GM23338 (cell line): ENCODE results near the gene ATP4A. TPM values are rescaled to one million over a fixed set of nuclear protein-coding genes. Genes with fewer than 3 reads are reported as not detected.

ENCODE experiments used
- ATAC-seq: fragments of 200-7000 bp; cut with Tn5 transposase; 3 replicates; pipeline ENCODE4 v1.9.1; 2020
- DNase-seq: peaks from one replicate; pipeline ENCODE4 v3.0.0-alpha.2; 2015; ENCODE audit warnings: low spot score
- H2AFZ ChIP-seq: fragments of 200-600 bp; sonication (generic); 2 replicates; pipeline ENCODE4 v1.8.0; 2016; ENCODE audit warnings: antibody characterized with exemption, mild to moderate bottlenecking, moderate library complexity
- H3F3A ChIP-seq: fragments of 200-600 bp; sonication (generic); replicated peaks from 2 replicates; pipeline ENCODE4 v1.8.0; 2017; ENCODE audit warnings: antibody characterized with exemption, mixed run types, low read depth
- H3K27ac ChIP-seq: fragments of 200-600 bp; sonication (generic); 2 replicates; pipeline ENCODE4 v1.6.1; 2016; ENCODE audit warnings: low read depth
- H3K27me3 ChIP-seq: fragments of 200-600 bp; sonication (generic); 2 replicates; pipeline ENCODE4 v1.8.0; 2016; ENCODE audit warnings: mild to moderate bottlenecking, mixed run types, moderate library complexity; ENCODE audit not compliant: insufficient read depth
- H3K36me3 ChIP-seq: fragments of 200-600 bp; sonication (generic); 2 replicates; pipeline ENCODE4 v1.8.0; 2016; ENCODE audit warnings: mild to moderate bottlenecking; ENCODE audit not compliant: insufficient read depth
- H3K4me1 ChIP-seq: fragments of 200-600 bp; sonication (generic); 2 replicates; pipeline ENCODE4 v1.8.0; 2016; ENCODE audit warnings: mild to moderate bottlenecking, moderate library complexity; ENCODE audit not compliant: insufficient read depth
- H3K4me2 ChIP-seq: fragments of 200-600 bp; sonication (generic); 2 replicates; pipeline ENCODE4 v1.7.1; 2017; ENCODE audit warnings: mixed run types
- H3K4me3 ChIP-seq: fragments of 200-600 bp; sonication (generic); 2 replicates; pipeline ENCODE4 v1.6.1; 2016; ENCODE audit warnings: mixed run types
- H3K79me2 ChIP-seq: fragments of 200-600 bp; sonication (generic); replicated peaks from 2 replicates; pipeline ENCODE4 v1.8.0; 2017; ENCODE audit warnings: mild to moderate bottlenecking; ENCODE audit not compliant: insufficient read depth
- H3K9me2 ChIP-seq: fragments of 200-600 bp; sonication (generic); 2 replicates; pipeline ENCODE4 v1.8.0; 2017; ENCODE audit not compliant: insufficient read depth
- H4K20me1 ChIP-seq: fragments of 200-600 bp; sonication (generic); replicated peaks from 2 replicates; pipeline ENCODE4 v1.8.0; 2017; ENCODE audit warnings: mild to moderate bottlenecking; ENCODE audit not compliant: insufficient read depth
- H3K27ac Mint-ChIP-seq: 2 replicates; pipeline ENCODE4 v1.8.0; 2020; ENCODE audit warnings: inconsistent platforms, mild to moderate bottlenecking, moderate library complexity, mixed read lengths
- H3K27me3 Mint-ChIP-seq: 3 replicates; pipeline ENCODE4 v1.8.0; 2022; ENCODE audit warnings: low read depth, mild to moderate bottlenecking, moderate library complexity, mixed read lengths, inconsistent platforms; ENCODE audit not compliant: insufficient read depth, poor library complexity
- H3K36me3 Mint-ChIP-seq: 3 replicates; pipeline ENCODE4 v1.8.0; 2021; ENCODE audit warnings: low read depth, mild to moderate bottlenecking, inconsistent platforms, moderate library complexity, mixed read lengths
- H3K4me1 Mint-ChIP-seq: 3 replicates; pipeline ENCODE4 v1.8.0; 2020; ENCODE audit warnings: mild to moderate bottlenecking, inconsistent platforms, mixed read lengths
- H3K4me3 Mint-ChIP-seq: 3 replicates; pipeline ENCODE4 v1.8.0; 2021; ENCODE audit warnings: moderate library complexity, mild to moderate bottlenecking, inconsistent platforms, mixed read lengths
- H3K9me3 Mint-ChIP-seq: 3 replicates; pipeline ENCODE4 v1.8.0; 2020; ENCODE audit warnings: moderate library complexity, mild to moderate bottlenecking, inconsistent platforms, mixed read lengths
- CREB1 ChIP-seq: fragments of 250-450 bp; sonication (Bioruptor Pico); IDR thresholded peaks from 2 replicates; pipeline ENCODE4 v1.5.0; 2020; ENCODE audit warnings: low read depth, mild to moderate bottlenecking, moderate library complexity
- CTCF ChIP-seq, 2 experiments: fragments of 200-600 bp in 1 of 2; sonication (generic) in 1 of 2; conservative IDR thresholded peaks; 2 replicates each; pipeline versions ENCODE4 v1.5.1 to v1.6.1; 2016 to 2017; ENCODE audit warnings: antibody characterized with exemption in 2 of 2, low read depth in 2 of 2, mild to moderate bottlenecking in 2 of 2, moderate library complexity in 1 of 2
- ETS1 ChIP-seq: IDR thresholded peaks from 2 replicates; pipeline ENCODE4 v1.6.1; 2016; ENCODE audit warnings: antibody characterized with exemption
- EZH2phosphoT487 ChIP-seq: fragments of 200-600 bp; sonication (generic); IDR thresholded peaks from one replicate; pipeline ENCODE4 v1.8.1; 2018; ENCODE audit warnings: antibody characterized with exemption; ENCODE audit not compliant: unreplicated experiment
- NANOG ChIP-seq: IDR thresholded peaks from 2 replicates; pipeline ENCODE4 v1.6.1; 2016; ENCODE audit warnings: antibody characterized with exemption, borderline replicate concordance
- REST ChIP-seq: IDR thresholded peaks from one replicate; pipeline ENCODE4 v1.6.1; 2018; ENCODE audit warnings: antibody characterized with exemption; ENCODE audit not compliant: unreplicated experiment
- STAT1 ChIP-seq: IDR thresholded peaks from one replicate; pipeline ENCODE4 v1.6.1; 2016; ENCODE audit warnings: antibody characterized with exemption; ENCODE audit not compliant: unreplicated experiment
- ZNF114 ChIP-seq: fragments of 250-450 bp; sonication (Bioruptor Pico); IDR thresholded peaks from 2 replicates; pipeline ENCODE4 v1.5.0; 2020; ENCODE audit warnings: mild to moderate bottlenecking, moderate library complexity
- ZNF331 ChIP-seq: fragments of 250-450 bp; sonication (Bioruptor Pico); IDR thresholded peaks from 2 replicates; pipeline ENCODE4 v1.5.0; 2020; ENCODE audit warnings: low read depth, mild to moderate bottlenecking, moderate library complexity
- polyA plus RNA-seq: library from polyadenylated mRNA; unstranded; fragments of >200 nt; fragmentation: Nextera tagmentation; extraction: Ambion mirVana; gene quantifications from 2 replicates; pipeline ENCODE4 v1.2.1, GENCODE V29; 2016
- total RNA-seq: library from RNA; depleted of rRNA; stranded (reverse); fragments of >200 nt; shearing (Covaris generic); gene quantifications from 2 replicates; pipeline ENCODE4 v1.2.3, GENCODE V29; 2014

Gene ATP4A
- total and polyA plus RNA-seq, 2 experiments from 2014 or later: 0.61 to 0.63 TPM

GRCh38 chr19:35513628-35514281 lies 49.7 kb downstream of the ATP4A start, which contains the start of gene DMKN:
Gene DMKN, minus strand, starts transcription at chr19:35513649. Its CDS starts 174 bp downstream, at chr19:35513475.
- H2AFZ ChIP-seq: peak within 1 kb of the TSS; percentile 99
- no peak within 1 kb of the TSS for H3K27ac ChIP-seq
- DNase-seq (peak; percentile 61), ATAC-seq (peak; percentile 12)
- Mint-ChIP-seq H3K9me3 (no peaks in the 10 kb centered on the region; the same call in 1 of the 3 replicates), H3K4me3 (peak within 1 kb of the TSS; percentile 44), H3K27ac (no peak within 1 kb of the TSS), H3K36me3 (peaks cover 6% of the 10 kb centered on the region; the same call in 2 of the 3 replicates), H3K27me3 (peaks cover 12% of the 10 kb centered on the region), H3K4me1 (peaks cover 20% of the 10 kb centered on the region)
- no peaks in the 10 kb centered on the region for H3F3A ChIP-seq
- peaks cover 10% of the 10 kb centered on the region for H3K79me2 ChIP-seq
- H3K27me3 ChIP-seq: peaks cover 2% of the 10 kb centered on the region; the same call in 1 of the 2 replicates
- H4K20me1 ChIP-seq: no peaks in the 10 kb centered on the region
- no peaks in the 10 kb centered on the region for H3K36me3 ChIP-seq
- H3K4me1 ChIP-seq: peaks cover 19% of the 10 kb centered on the region
- peak within 1 kb of the TSS; percentile 63 for H3K4me3 ChIP-seq
- TF ChIP-seq CTCF (conservative IDR thresholded peaks at IDR 0.05; ENCODE audit: low read depth in 2 of 2): peak; percentile 30 to 36; a peak in 3 of 4 replicates
- TF ChIP-seq EZH2phosphoT487: no peak
- H3K4me2 ChIP-seq: peak within 1 kb of the TSS; percentile 90
- H3K9me2 ChIP-seq: no peaks in the 10 kb centered on the region

- H3K9me3 Mint-ChIP-seq: no peaks in the 10 kb centered on the region; the same call in 1 of the 3 replicates
- H3F3A ChIP-seq: no peaks in the 10 kb centered on the region
- no peaks in the 10 kb centered on the region for H3K9me2 ChIP-seq
- no peak overlapping the region for H3K27ac ChIP-seq
- H3K4me1 Mint-ChIP-seq: peaks cover 26% of the 10 kb centered on the region
- peak overlapping the region; percentile 44; the same call in 2 of the 3 replicates for H3K4me3 Mint-ChIP-seq
- H4K20me1 ChIP-seq: peaks cover 5% of the 10 kb centered on the region; the same call in 1 of the 2 replicates
- H3K27me3 Mint-ChIP-seq: peaks cover 12% of the 10 kb centered on the region
- H3K36me3 Mint-ChIP-seq: peaks cover 13% of the 10 kb centered on the region
- no peak for ATAC-seq
- 0 out of 2 replicates have a peak, but pooled peaks cover 2% of the 10 kb centered on the region for H3K36me3 ChIP-seq
- H3K27ac Mint-ChIP-seq: no peak overlapping the region
- DNase-seq: no peak
- H2AFZ ChIP-seq: peak overlapping the region; percentile 99
- peak overlapping the region; percentile 90 for H3K4me2 ChIP-seq
- peak overlapping the region; percentile 63 for H3K4me3 ChIP-seq
- peaks cover 2% of the 10 kb centered on the region; the same call in 1 of the 2 replicates for H3K27me3 ChIP-seq
- H3K79me2 ChIP-seq: peaks cover 17% of the 10 kb centered on the region
- H3K4me1 ChIP-seq: peaks cover 26% of the 10 kb centered on the region
- TF ChIP-seq NANOG (no peak), ZNF331 (CRISPR knock-in tag) (no peak), REST (no peak), ZNF114 (CRISPR knock-in tag) (no peak), STAT1 (no peak), ETS1 (no peak), CREB1 (CRISPR knock-in tag) (no peak)
These were observed 50.4 kb downstream of the ATP4A start for GRCh38 chr19:35512831-35513627.
